IMR-90 (cell line): ENCODE results near the gene SRCAP. TPM values are rescaled to one million over a fixed set of nuclear protein-coding genes. Genes with fewer than 3 reads are reported as not detected.

Source experiments
- ATAC-seq: fragments of 200-7000 bp; cut with Tn5 transposase; 2 replicates; pipeline ENCODE4 v1.9.1; 2020; ENCODE audit warnings: low read depth, mild to moderate bottlenecking, moderate library complexity
- BruUV-seq: library from RNA; stranded (reverse); fragments of 400-500 nt; replicated peaks from 2 replicates; lab custom pipeline; 2021; lab: Mats Ljungman, UMichigan
- CTCF ChIA-PET: fragments of 300-600 bp; formaldehyde crosslinking; extraction: SDS; loops from one replicate; lab custom pipeline; 2021; ENCODE audit warnings: antibody characterized with exemption; lab: Yijun Ruan, JAX
- POLR2A ChIA-PET: fragments of 300-600 bp; sonication (Branson Sonifier 250); formaldehyde crosslinking; loops from one replicate; lab custom pipeline; 2022; ENCODE audit warnings: antibody characterized with exemption; ENCODE audit not compliant: unreplicated experiment; lab: Charles Lee
- DNase-seq: peaks from one replicate; pipeline ENCODE4 v3.0.0; 2013
- H2AFZ ChIP-seq: replicated peaks from 2 replicates; pipeline ENCODE3; 2013; ENCODE audit warnings: low read length, mild to moderate bottlenecking; ENCODE audit not compliant: poor library complexity
- H2AK5ac ChIP-seq: 2 replicates; pipeline ENCODE4 v1.6.1; 2013; ENCODE audit warnings: low read depth, low read length, inconsistent platforms
- H2AK9ac ChIP-seq: replicated peaks from 2 replicates; pipeline ENCODE3; 2013; ENCODE audit warnings: mild to moderate bottlenecking, low read depth, low read length, moderate library complexity; ENCODE audit not compliant: poor library complexity
- H2BK120ac ChIP-seq: 2 replicates; pipeline ENCODE4 v1.6.1; 2013; ENCODE audit warnings: low read depth, low read length, inconsistent platforms
- H2BK15ac ChIP-seq: 3 replicates; pipeline ENCODE4 v1.6.1; 2013; ENCODE audit warnings: low read depth, low read length, inconsistent platforms
- H2BK20ac ChIP-seq: 2 replicates; pipeline ENCODE4 v1.6.1; 2013; ENCODE audit warnings: low read depth, mild to moderate bottlenecking, inconsistent platforms, low read length, moderate library complexity
- H2BK5ac ChIP-seq: 2 replicates; pipeline ENCODE4 v1.6.1; 2013; ENCODE audit warnings: mild to moderate bottlenecking, low read depth, low read length, inconsistent platforms; ENCODE audit not compliant: poor library complexity, severe bottlenecking
- H3K14ac ChIP-seq: replicated peaks from 2 replicates; pipeline ENCODE4 v1.6.1; 2013; ENCODE audit warnings: low read depth, low read length, inconsistent platforms
- H3K18ac ChIP-seq: 2 replicates; pipeline ENCODE4 v1.6.1; 2013; ENCODE audit warnings: low read depth, low read length, control low read depth
- H3K23ac ChIP-seq: 2 replicates; pipeline ENCODE4 v1.6.1; 2013; ENCODE audit warnings: low read depth, low read length, inconsistent platforms
- H3K27ac ChIP-seq: 2 replicates; pipeline ENCODE4 v1.5.1; 2013; ENCODE audit warnings: mild to moderate bottlenecking, control low read depth, low read length; ENCODE audit not compliant: insufficient read depth
- H3K27me3 ChIP-seq: 2 replicates; pipeline ENCODE4 v1.6.1; 2013; ENCODE audit warnings: low read length; ENCODE audit not compliant: control insufficient read depth, insufficient read depth
- H3K36me3 ChIP-seq: 2 replicates; pipeline ENCODE4 v1.6.1; 2013; ENCODE audit warnings: low read length, mixed read lengths; ENCODE audit not compliant: control insufficient read depth, insufficient read depth
- H3K4ac ChIP-seq: 2 replicates; pipeline ENCODE4 v1.6.1; 2013; ENCODE audit warnings: low read depth, low read length, inconsistent platforms
- H3K4me1 ChIP-seq: 2 replicates; pipeline ENCODE4 v1.6.1; 2013; ENCODE audit warnings: low read length, mixed read lengths; ENCODE audit not compliant: control insufficient read depth, insufficient read depth
- H3K4me2 ChIP-seq: 2 replicates; pipeline ENCODE4 v1.6.1; 2013; ENCODE audit warnings: low read depth, mild to moderate bottlenecking, control low read depth, low read length, moderate library complexity
- H3K4me3 ChIP-seq: 2 replicates; pipeline ENCODE4 v1.5.1; 2013; ENCODE audit warnings: low read depth, mild to moderate bottlenecking, control low read depth, low read length, moderate library complexity; ENCODE audit not compliant: insufficient read depth
- H3K56ac ChIP-seq: 2 replicates; pipeline ENCODE4 v1.6.1; 2013; ENCODE audit warnings: low read length, inconsistent platforms; ENCODE audit not compliant: insufficient read depth; ENCODE audit errors: extremely low read depth
- H3K79me1 ChIP-seq, 2 experiments: 2 replicates each; pipeline ENCODE4 v1.6.1; 2013; ENCODE audit warnings: low read length in 2 of 2, inconsistent platforms in 1 of 2, low read depth in 1 of 2
- H3K9ac ChIP-seq: 2 replicates; pipeline ENCODE4 v1.6.1; 2013; ENCODE audit warnings: low read depth, low read length, control low read depth
- H3K9me1 ChIP-seq: 2 replicates; pipeline ENCODE4 v1.6.1; 2013; ENCODE audit warnings: low read length, inconsistent platforms; ENCODE audit not compliant: insufficient read depth
- H3K9me3 ChIP-seq: 2 replicates; pipeline ENCODE4 v1.6.1; 2013; ENCODE audit warnings: low read length; ENCODE audit not compliant: control insufficient read depth, insufficient read depth
- H4K20me1 ChIP-seq: 2 replicates; pipeline ENCODE4 v1.6.1; 2013; ENCODE audit warnings: low read length, inconsistent platforms; ENCODE audit not compliant: insufficient read depth
- H4K5ac ChIP-seq: 2 replicates; pipeline ENCODE4 v1.6.1; 2013; ENCODE audit warnings: mild to moderate bottlenecking, low read depth, low read length, control low read depth
- H4K8ac ChIP-seq, 2 experiments: 2 replicates each; pipeline ENCODE4 v1.6.1; 2013; ENCODE audit warnings: low read depth in 2 of 2, low read length in 2 of 2, control low read depth in 1 of 2, inconsistent platforms in 1 of 2
- H4K91ac ChIP-seq: 2 replicates; pipeline ENCODE4 v1.6.1; 2013; ENCODE audit warnings: low read depth, low read length, inconsistent platforms; ENCODE audit not compliant: insufficient read depth
- CEBPB ChIP-seq: IDR thresholded peaks from 2 replicates; pipeline ENCODE4 v1.6.1; 2012; ENCODE audit warnings: low read depth, low read length, improper control_type of control experiment
- CTCF ChIP-seq: conservative IDR thresholded peaks from 2 replicates; pipeline ENCODE4 v1.5.1; 2012; ENCODE audit warnings: mild to moderate bottlenecking, low read depth, low read length, improper control_type of control experiment
- ELK1 ChIP-seq: fragments of 150-350 bp; IDR thresholded peaks from 2 replicates; pipeline ENCODE4 v1.6.1; 2016; ENCODE audit warnings: low read depth, mild to moderate bottlenecking, low read length, moderate library complexity, borderline replicate concordance
- FOS ChIP-seq: fragments of 150-350 bp; IDR thresholded peaks from 2 replicates; pipeline ENCODE4 v1.6.1; 2016; ENCODE audit warnings: low read depth, low read length
- MAFK ChIP-seq: IDR thresholded peaks from 2 replicates; pipeline ENCODE4 v1.6.1; 2012; ENCODE audit warnings: low read depth, low read length, improper control_type of control experiment
- MXI1 ChIP-seq: IDR thresholded peaks from 2 replicates; pipeline ENCODE4 v1.6.1; 2012; ENCODE audit warnings: low read depth, mild to moderate bottlenecking, low read length, moderate library complexity, borderline replicate concordance
- NFE2L2 ChIP-seq: fragments of 150-350 bp; IDR thresholded peaks from 2 replicates; pipeline ENCODE4 v1.6.1; 2016; ENCODE audit warnings: low read depth, mild to moderate bottlenecking, low read length
- POLR2A ChIP-seq: IDR thresholded peaks from 2 replicates; pipeline ENCODE4 v1.6.1; 2012; ENCODE audit warnings: mild to moderate bottlenecking, low read depth, low read length
- RCOR1 ChIP-seq: IDR thresholded peaks from 2 replicates; pipeline ENCODE4 v1.6.1; 2012; ENCODE audit warnings: mild to moderate bottlenecking, low read length, improper control_type of control experiment; ENCODE audit not compliant: insufficient replicate concordance
- SMC3 ChIP-seq: fragments of 150-350 bp; IDR thresholded peaks from 2 replicates; pipeline ENCODE4 v1.6.1; 2016; ENCODE audit warnings: low read depth, mild to moderate bottlenecking, antibody characterized with exemption, low read length, moderate library complexity
- USF2 ChIP-seq: fragments of 150-350 bp; IDR thresholded peaks from 2 replicates; pipeline ENCODE4 v1.6.1; 2017; ENCODE audit warnings: mild to moderate bottlenecking, antibody characterized with exemption, low read length, low read depth
- WGBS, 2 experiments: methylation state at CpG; one replicate each; pipeline versions ENCODE4 v1.1.5 to v1.1.7; 2013; ENCODE audit warnings: missing lambda C conversion rate in 2 of 2; ENCODE audit not compliant: insufficient read length in 1 of 2; ENCODE audit errors: extremely low coverage in 2 of 2; 5-methylcytosine and 5-hydroxymethylcytosine counted together
- dilution Hi-C: fragments of 300-500 bp; cut with HindIII; formaldehyde crosslinking; loops from one replicate; pipeline ENCODE4 v1.14.3; 2018; ENCODE audit warnings: low sequenced_read_pairs; ENCODE audit not compliant: unreplicated experiment
- in situ Hi-C: fragments of 300-500 bp; cut with MboI; formaldehyde crosslinking; loops from 3 replicates; pipeline ENCODE4 v1.14.3; 2019; ENCODE audit warnings: low sequenced_read_pairs, inconsistent platforms, mixed read lengths
- intact Hi-C: fragments of 100-400 bp; cut with micrococcal nuclease; formaldehyde crosslinking; loops from 2 replicates; pipeline ENCODE4 v1.10.0; 2022
- polyA plus RNA-seq, 3 experiments: library from polyadenylated mRNA; depleted of rRNA; stranded (reverse); fragments of >200 nt; gene quantifications; 2 replicates each; pipeline ENCODE4 v1.2.3, GENCODE V29; 2012; ENCODE audit warnings: low replicate concordance in 1 of 3
- total RNA-seq: library from RNA; depleted of rRNA; stranded (reverse); fragments of >200 nt; gene quantifications from 2 replicates; pipeline ENCODE4 v1.2.3, GENCODE V29; 2012

SRCAP gene
- total and polyA plus RNA-seq, 2 of the 4 experiments (the other 2 are of a cell fraction) = 4.5 to 8.2 TPM

- Histone ChIP-seq H3K18ac (no peak overlapping the region), H3K36me3 (peaks cover 62% of the 10 kb centered on the region), H3K9me1 (no peaks in the 10 kb centered on the region; the same call in 1 of the 2 replicates), H3K27ac (no peak overlapping the region), H3K4me3 (no peak overlapping the region), H3K9ac (no peak overlapping the region), H2BK5ac (no peak overlapping the region), H4K5ac (no peak overlapping the region), H2BK120ac (no peak overlapping the region), H2AFZ (no peak overlapping the region), H2AK9ac (no peak overlapping the region), H3K27me3 (no peaks in the 10 kb centered on the region), H4K91ac (no peak overlapping the region), H3K79me1 (peaks cover 24 to 30% of the 10 kb centered on the region in 2 experiments), H4K20me1 (peaks cover 3% of the 10 kb centered on the region), H2AK5ac (no peak overlapping the region), H2BK15ac (no peak overlapping the region), H3K4me1 (no peaks in the 10 kb centered on the region), H3K4me2 (no peak overlapping the region), H4K8ac (no peak overlapping the region), H3K9me3 (no peaks in the 10 kb centered on the region), H3K23ac (no peak overlapping the region), H3K56ac (no peak overlapping the region), H2BK20ac (no peak overlapping the region), H3K4ac (no peak overlapping the region), H3K14ac (no peak overlapping the region)
- WGBS, 2 experiments = 96% methylated on average over 5 of the region's 17 CpGs; no CpG with 5 or more reads in 1 of the 2 experiments
- DNase-seq (no peak), ATAC-seq (no peak)
- intact Hi-C loops (no loop called here), in situ Hi-C loops (no loop called here), dilution Hi-C loops (no loop called here)
- TF ChIP-seq ELK1 (no peak), NFE2L2 (no peak), CTCF (no peak), CEBPB (no peak), POLR2A (no peak), USF2 (no peak), SMC3 (no peak), FOS (no peak), MAFK (no peak), MXI1 (no peak), RCOR1 (no peak)
- ChIA-PET CTCF (no interaction called here), POLR2A (no interaction called here)
- no TSS peak for BruUV-seq
Observed at GRCh38 chr16:30728899-30729672, 30.1 kb downstream of the SRCAP start.
